Ectodermal cell (in vitro differentiated cells): ENCODE results near the gene HIVEP2.

ENCODE experiments used
- H3K27ac ChIP-seq: 2 replicates; pipeline ENCODE4 v1.7.0; 2013; ENCODE audit warnings: mild to moderate bottlenecking, low read depth, low read length; ENCODE audit not compliant: insufficient read depth, poor library complexity, severe bottlenecking
- H3K27me3 ChIP-seq: 2 replicates; pipeline ENCODE4 v1.7.0; 2013; ENCODE audit warnings: mild to moderate bottlenecking, low read length; ENCODE audit not compliant: insufficient read depth, control insufficient read depth, poor library complexity, severe bottlenecking
- H3K36me3 ChIP-seq: one replicate; pipeline ENCODE4 v1.7.0; 2013; ENCODE audit warnings: low read length; ENCODE audit not compliant: control insufficient read depth, insufficient read depth
- H3K4me1 ChIP-seq: one replicate; pipeline ENCODE4 v1.7.0; 2013; ENCODE audit warnings: low read length; ENCODE audit not compliant: control insufficient read depth, insufficient read depth
- H3K4me3 ChIP-seq: 2 replicates; pipeline ENCODE4 v1.7.0; 2013; ENCODE audit warnings: low read depth, low read length, control low read depth; ENCODE audit not compliant: insufficient read depth
- H3K9me3 ChIP-seq: 2 replicates; pipeline ENCODE4 v1.7.0; 2013; ENCODE audit warnings: mild to moderate bottlenecking, low read length, moderate library complexity; ENCODE audit not compliant: control insufficient read depth
- WGBS, 2 experiments: methylation state at CpG; one replicate each; pipeline ENCODE4 v1.1.7; 2013; ENCODE audit warnings: missing lambda C conversion rate in 2 of 2; 5-methylcytosine and 5-hydroxymethylcytosine counted together

Gene HIVEP2

DNA sequence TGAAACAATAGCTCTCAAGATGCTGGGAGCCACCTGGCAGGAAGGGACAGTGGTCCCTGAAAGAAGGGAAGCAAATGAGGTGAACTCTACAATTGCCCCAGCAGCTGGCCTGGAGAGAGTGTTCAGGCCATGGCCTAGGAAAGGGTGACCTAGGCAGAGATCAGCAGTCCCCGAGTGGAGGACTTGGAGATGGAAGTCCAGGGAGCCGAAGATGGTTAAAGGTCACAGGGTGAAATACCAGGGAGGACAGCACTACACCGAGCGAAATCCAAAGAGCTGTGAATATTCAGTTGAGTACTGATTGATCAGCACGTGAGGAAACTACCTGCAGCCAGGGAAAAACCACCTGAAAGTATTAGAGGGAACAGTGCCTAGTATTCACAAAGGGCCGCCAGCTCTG, 133.1 kb downstream of the HIVEP2 start:
- no peak overlapping the region for H3K4me3 ChIP-seq
- no peaks in the 10 kb centered on the region for H3K36me3 ChIP-seq
- 87 to 92% methylated on average over 6 of the region's 6 CpGs for WGBS, 2 experiments
- H3K27me3 ChIP-seq = no peaks in the 10 kb centered on the region
- H3K27ac ChIP-seq = no peak overlapping the region
- no peaks in the 10 kb centered on the region for H3K9me3 ChIP-seq
- H3K4me1 ChIP-seq = no peaks in the 10 kb centered on the region

DNA sequence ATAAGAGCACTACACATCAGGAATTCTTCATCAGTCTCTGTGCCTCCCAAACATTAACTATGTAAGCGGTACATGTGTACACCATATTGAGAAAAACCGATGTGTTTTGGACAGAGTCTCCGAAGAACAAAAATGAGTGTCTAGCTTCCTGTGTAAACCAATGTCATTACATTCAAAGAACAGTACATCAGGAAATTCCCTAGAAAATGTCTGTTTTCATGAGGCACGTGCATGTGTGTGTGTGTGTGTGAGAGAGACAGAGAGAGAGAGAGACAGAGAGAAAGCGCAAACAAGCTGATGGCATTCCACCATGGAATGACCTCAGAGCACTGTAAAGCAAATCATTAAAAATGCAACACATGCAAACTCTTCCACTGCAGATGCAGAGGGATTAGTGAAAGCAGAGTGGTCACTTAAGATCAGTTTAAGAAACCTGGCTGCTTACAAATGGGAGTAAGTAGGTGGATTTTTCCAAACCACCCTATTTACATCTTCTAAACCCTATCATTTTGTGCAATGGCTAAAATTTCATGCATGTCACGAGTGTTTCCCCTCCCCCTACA, 133.9 kb downstream of the HIVEP2 start:
- Histone ChIP-seq H3K36me3 (no peaks in the 10 kb centered on the region), H3K9me3 (no peaks in the 10 kb centered on the region), H3K27ac (no peak overlapping the region), H3K4me3 (no peak overlapping the region), H3K27me3 (no peaks in the 10 kb centered on the region), H3K4me1 (no peaks in the 10 kb centered on the region)
- 89 to 90% methylated on average over 5 to 6 of the region's 6 CpGs for WGBS, 2 experiments

DNA sequence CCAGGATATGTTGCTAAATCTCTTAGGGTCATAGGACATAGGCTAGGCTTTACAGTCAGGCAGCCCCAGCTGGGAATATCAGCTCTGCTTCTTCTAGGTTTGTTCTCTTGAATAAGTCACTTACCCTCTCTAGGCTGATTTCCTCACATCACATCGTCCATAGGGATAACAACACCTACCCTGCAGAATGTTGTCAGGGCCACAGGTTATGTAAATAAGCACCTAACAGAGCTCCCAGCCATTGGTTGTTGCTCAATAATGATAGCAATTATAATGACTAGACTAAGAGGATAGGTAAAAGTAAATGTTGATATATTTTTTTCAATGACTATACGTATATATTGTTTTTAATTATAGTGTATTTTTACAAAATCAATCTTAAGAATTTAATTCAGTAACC, 135.0 kb downstream of the HIVEP2 start:
- no peaks in the 10 kb centered on the region for H3K4me1 ChIP-seq
- no peak overlapping the region for H3K27ac ChIP-seq
- 81 to 100% methylated on average over 1 of the region's 2 CpGs for WGBS, 2 experiments
- no peaks in the 10 kb centered on the region for H3K27me3 ChIP-seq
- H3K36me3 ChIP-seq = no peaks in the 10 kb centered on the region
- H3K9me3 ChIP-seq = no peaks in the 10 kb centered on the region
- no peak overlapping the region for H3K4me3 ChIP-seq

DNA sequence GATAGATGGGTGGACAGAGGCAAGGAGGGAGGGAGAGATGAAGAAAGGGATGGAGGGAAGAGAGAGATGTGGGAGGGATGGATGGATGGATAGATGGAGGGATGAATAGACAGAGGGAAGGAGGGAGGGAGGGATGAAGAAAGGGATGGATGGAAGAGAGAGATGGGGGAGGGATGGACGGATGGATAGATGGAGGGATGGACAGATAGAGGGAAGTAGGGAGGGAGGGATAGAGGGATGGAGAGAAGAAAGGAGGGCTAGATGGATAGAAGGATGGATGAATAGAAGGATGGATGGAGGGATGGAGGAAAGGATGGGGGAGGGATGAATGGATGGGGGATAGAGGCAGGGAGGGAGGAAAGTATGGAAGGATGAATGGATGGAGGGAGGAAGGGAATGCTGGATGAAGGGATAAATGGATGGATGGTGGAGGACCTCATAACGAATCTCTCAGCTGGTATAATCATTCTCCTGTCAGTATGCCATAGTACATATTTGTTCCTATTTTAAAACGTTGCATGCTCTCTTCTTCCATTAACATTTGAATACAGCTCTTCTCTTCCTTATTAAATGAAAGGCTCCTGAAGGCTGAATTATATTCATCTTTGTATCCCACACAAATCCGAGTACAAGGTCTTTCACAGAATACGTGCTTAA, 136.4 kb downstream of the HIVEP2 start:
- Histone ChIP-seq H3K4me1 (no peaks in the 10 kb centered on the region), H3K9me3 (no peaks in the 10 kb centered on the region), H3K27me3 (no peaks in the 10 kb centered on the region), H3K27ac (no peak overlapping the region), H3K36me3 (no peaks in the 10 kb centered on the region), H3K4me3 (no peak overlapping the region)
- 85 to 94% methylated on average over 5 of the region's 5 CpGs for WGBS, 2 experiments

DNA sequence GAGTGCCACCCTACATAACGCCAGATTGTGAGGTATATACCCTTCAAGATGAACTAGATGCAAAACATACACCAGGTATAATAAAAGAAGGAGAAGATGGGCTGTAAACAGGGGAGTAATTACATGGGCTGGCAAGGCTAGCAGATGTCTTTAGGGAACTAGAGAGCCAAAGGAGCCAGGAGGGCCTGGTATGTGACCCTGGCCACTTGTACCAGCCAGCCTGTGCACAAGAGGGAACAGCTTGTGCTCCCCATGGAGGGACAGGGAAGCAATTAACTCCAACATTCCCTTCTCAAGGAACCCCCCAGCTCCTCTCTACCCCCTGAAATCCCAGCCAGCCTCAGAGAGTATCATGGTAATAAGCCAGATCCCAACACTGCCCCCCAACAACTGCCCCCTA, 139.9 kb downstream of the HIVEP2 start:
- Histone ChIP-seq H3K27me3 (no peaks in the 10 kb centered on the region), H3K4me3 (no peak overlapping the region), H3K27ac (no peak overlapping the region), H3K4me1 (no peaks in the 10 kb centered on the region), H3K36me3 (no peaks in the 10 kb centered on the region), H3K9me3 (no peaks in the 10 kb centered on the region)
- WGBS, 2 experiments = 90% methylated on average over 1 of the region's 1 CpG; no CpG with 5 or more reads in 1 of the 2 experiments

- Histone ChIP-seq H3K4me3 (no peak overlapping the region), H3K4me1 (no peaks in the 10 kb centered on the region), H3K9me3 (no peaks in the 10 kb centered on the region), H3K27ac (no peak overlapping the region), H3K27me3 (no peaks in the 10 kb centered on the region), H3K36me3 (no peaks in the 10 kb centered on the region)
Observed at GRCh38 chr6:142804490-142804889, 140.5 kb downstream of the HIVEP2 start.

DNA sequence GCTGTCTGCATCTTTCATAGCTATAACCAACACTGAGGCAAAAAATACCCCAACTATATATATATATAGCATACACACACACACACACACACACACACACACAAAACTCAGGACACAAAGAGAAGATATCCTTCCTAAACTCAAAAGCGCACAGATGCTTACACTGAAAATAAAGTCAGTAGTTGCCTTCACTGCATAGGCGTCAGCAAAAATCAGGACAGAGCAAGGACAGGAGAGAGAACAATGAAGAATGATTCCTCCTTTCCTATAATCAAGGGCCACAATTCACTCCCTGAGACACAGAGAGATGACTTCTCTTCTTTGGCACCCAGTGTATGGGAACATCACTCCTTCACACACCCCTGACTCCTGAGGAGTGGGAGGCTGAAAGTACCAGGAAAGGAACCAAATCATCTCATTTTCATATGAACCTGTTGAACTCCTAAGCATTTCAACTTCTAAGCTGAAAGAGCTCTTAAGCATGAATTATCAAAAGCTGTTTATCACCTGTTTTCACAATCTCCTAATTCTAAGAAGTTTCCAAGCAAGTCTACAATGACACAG, 141.4 kb downstream of the HIVEP2 start:
- H3K9me3 ChIP-seq = no peaks in the 10 kb centered on the region
- no peaks in the 10 kb centered on the region for H3K36me3 ChIP-seq
- no peak overlapping the region for H3K4me3 ChIP-seq
- WGBS, 2 experiments = 86 to 95% methylated on average over 2 of the region's 2 CpGs
- H3K4me1 ChIP-seq = no peaks in the 10 kb centered on the region
- H3K27me3 ChIP-seq = no peaks in the 10 kb centered on the region
- H3K27ac ChIP-seq = no peak overlapping the region

GRCh38 chr6:142803032-142803431, 141.9 kb downstream of the HIVEP2 start:
- no peaks in the 10 kb centered on the region for H3K4me1 ChIP-seq
- H3K4me3 ChIP-seq = no peak overlapping the region
- no peaks in the 10 kb centered on the region for H3K36me3 ChIP-seq
- H3K27me3 ChIP-seq = no peaks in the 10 kb centered on the region
- H3K9me3 ChIP-seq = no peaks in the 10 kb centered on the region
- no peak overlapping the region for H3K27ac ChIP-seq

DNA sequence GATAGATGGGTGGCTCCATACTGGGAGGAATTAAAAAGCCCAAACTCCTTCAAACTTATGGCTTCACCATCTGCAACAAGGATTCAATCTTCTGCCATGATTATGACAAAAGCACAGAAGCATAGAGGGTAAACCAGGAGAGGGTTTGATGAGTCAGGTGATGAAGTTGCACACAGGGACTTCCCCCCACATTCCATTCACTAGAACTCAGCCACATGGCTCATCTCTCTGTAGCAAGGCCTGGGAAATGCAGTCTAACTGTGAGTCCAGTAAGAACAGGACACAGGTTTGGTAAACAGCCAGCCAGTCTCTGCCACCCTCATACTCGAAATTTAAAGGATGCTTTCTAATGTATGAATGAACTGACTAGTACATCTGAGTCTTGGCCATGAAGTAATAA, 142.9 kb downstream of the HIVEP2 start:
- Histone ChIP-seq H3K27me3 (no peaks in the 10 kb centered on the region), H3K36me3 (no peaks in the 10 kb centered on the region), H3K4me3 (no peak overlapping the region), H3K9me3 (no peaks in the 10 kb centered on the region), H3K27ac (no peak overlapping the region), H3K4me1 (no peaks in the 10 kb centered on the region)
- WGBS, 2 experiments = 57 to 94% methylated on average over 1 of the region's 1 CpG

- no peak overlapping the region for H3K4me3 ChIP-seq
- no peaks in the 10 kb centered on the region for H3K9me3 ChIP-seq
- H3K4me1 ChIP-seq = no peaks in the 10 kb centered on the region
- H3K27me3 ChIP-seq = no peaks in the 10 kb centered on the region
- no peak overlapping the region for H3K27ac ChIP-seq
- no peaks in the 10 kb centered on the region for H3K36me3 ChIP-seq
Observed at GRCh38 chr6:142800240-142800639, 144.7 kb downstream of the HIVEP2 start.
